Aorta (tissue), 5 donors: ENCODE results near the gene ZNF628. TPM values are rescaled to one million over a fixed set of nuclear protein-coding genes. Genes with fewer than 3 reads are reported as not detected.
A peak's percentile ranks its signal among the peaks of the same experiment; 100 is the strongest.

Source experiments
- ATAC-seq: fragments of 200-7000 bp; cut with Tn5 transposase; one replicate; pipeline ENCODE4 v1.9.1; 2022; ENCODE audit warnings: moderate library complexity; ENCODE audit not compliant: low FRiP score
- DNase-seq, 2 donors: peaks; one replicate each; pipeline ENCODE4 v3.0.0-alpha.2; 2020
- H3K27ac ChIP-seq, 2 donors: one replicate each; pipeline ENCODE4 v1.5.1; 2013; ENCODE audit warnings: low read length in 2 of 2, mild to moderate bottlenecking in 2 of 2, moderate library complexity in 2 of 2, control low read depth in 1 of 2, inconsistent platforms in 1 of 2, low read depth in 1 of 2
- H3K27me3 ChIP-seq, 2 donors: one replicate each; pipeline ENCODE4 v1.6.1; 2013; ENCODE audit warnings: control low read depth in 1 of 2, low read length in 1 of 2, mild to moderate bottlenecking in 1 of 2, moderate library complexity in 1 of 2; ENCODE audit not compliant: insufficient read depth in 2 of 2, control insufficient read depth in 1 of 2
- H3K36me3 ChIP-seq, 2 donors: one replicate each; pipeline ENCODE4 v1.6.1; 2013; ENCODE audit warnings: control low read depth in 1 of 2, low read length in 1 of 2, mild to moderate bottlenecking in 1 of 2; ENCODE audit not compliant: insufficient read depth in 2 of 2, control insufficient read depth in 1 of 2
- H3K4me1 ChIP-seq, 2 donors: one replicate each; pipeline ENCODE4 v1.6.1; 2013; ENCODE audit warnings: low read length in 2 of 2, control low read depth in 1 of 2, mild to moderate bottlenecking in 1 of 2, moderate library complexity in 1 of 2; ENCODE audit not compliant: insufficient read depth in 2 of 2, control insufficient read depth in 1 of 2
- H3K4me3 ChIP-seq, 2 donors: one replicate each; pipeline ENCODE4 v1.5.1; 2013; ENCODE audit warnings: low read length in 2 of 2, control low read depth in 1 of 2, mild to moderate bottlenecking in 1 of 2
- H3K9me3 ChIP-seq: one replicate; pipeline ENCODE4 v1.6.1; 2013; ENCODE audit warnings: mild to moderate bottlenecking, low read length; ENCODE audit not compliant: control insufficient read depth
- WGBS, 2 donors: extraction: QIAGEN DNeasy Blood & Tissue Kit; methylation state at CpG; one replicate each; pipeline ENCODE4 v1.1.7; 2013; 5-methylcytosine and 5-hydroxymethylcytosine counted together
- intact Hi-C, 2 donors: fragments of 100-400 bp; cut with DNase I; formaldehyde crosslinking; loops; one replicate each; pipeline versions ENCODE4 v1.14.2 to v1.15.0; 2022
- polyA plus RNA-seq, 2 donors: library from polyadenylated mRNA; stranded (reverse); fragments of 200-250 nt; gene quantifications; one replicate each; pipeline ENCODE4 v1.2.3, GENCODE V29; 2013
- total RNA-seq, 2 donors: library from RNA; stranded (reverse); fragmentation: NEBNext Ultra II Directional; extraction: Animal tissue kit (Norgen Biotek cat#: 25700); gene quantifications; one replicate each; pipeline ENCODE4 v1.2.1, GENCODE V29; 2021
- donor health status: healthy with polysubstance abuse.
- donor health status: Bipolar disorder and iron deficiency.
- donor health status: DM: no; HTN: no; CAD: no.
- donor health status: DM: no; HTN: no; CAD: no.
- donor health status: DM: yes; HTN: yes; CAD: no.

ZNF628 gene
- total and polyA plus RNA-seq, 4 donors, result 1.3 to 7.0 (median 4.5) TPM

DNA sequence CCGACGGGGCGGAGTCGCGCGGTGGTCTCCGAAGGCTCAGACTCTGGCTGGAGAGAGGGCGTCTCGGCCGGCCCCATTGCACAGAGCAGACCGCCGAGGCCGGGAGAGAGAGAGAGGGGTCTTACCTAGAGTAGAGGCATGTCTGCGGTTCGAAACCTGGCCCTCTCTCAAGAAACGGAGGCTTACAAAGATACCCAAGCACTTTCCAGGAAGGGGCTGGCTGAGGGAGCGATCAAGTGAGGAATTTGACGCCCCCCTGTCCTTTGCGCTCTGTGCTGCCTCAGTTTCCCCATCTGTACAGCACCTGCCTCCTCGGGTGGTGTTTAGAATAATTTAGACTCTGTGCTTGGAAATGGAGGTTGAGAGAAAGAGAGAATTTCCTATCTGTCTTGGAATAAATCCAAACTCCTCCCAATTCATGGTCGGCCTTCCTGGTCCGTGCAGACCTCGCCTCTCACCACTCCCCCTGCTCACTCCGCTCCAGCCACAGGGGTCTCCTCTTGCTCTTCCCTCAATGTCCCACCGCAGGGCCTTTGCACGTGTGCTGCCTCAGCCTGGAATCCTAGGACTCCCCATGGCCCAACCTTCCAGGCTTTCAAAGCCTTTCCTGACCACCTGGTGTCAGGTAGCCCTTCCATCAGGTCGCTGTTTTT, 14.3 kb upstream of the ZNF628 start:
- H3K4me3 ChIP-seq, result peak overlapping the region in 1 of 2 donors; percentile 23
- H3K4me1 ChIP-seq, result no peaks in the 10 kb centered on the region
- WGBS, 2 donors, result 13 to 16% methylated on average over 27 of the region's 27 CpGs
- H3K27ac ChIP-seq, result peak overlapping the region in 1 of 2 donors; percentile 23
- H3K36me3 ChIP-seq, result no peaks in the 10 kb centered on the region
- no peaks in the 10 kb centered on the region for H3K27me3 ChIP-seq
- ATAC-seq, result no peak
- DNase-seq, result no peak
- intact Hi-C loops, result no loop called here
- H3K9me3 ChIP-seq, result no peaks in the 10 kb centered on the region

- WGBS, 2 donors, result 70 to 75% methylated on average over 11 of the region's 11 CpGs
- no peak overlapping the region for H3K4me3 ChIP-seq
- ATAC-seq (no peak), DNase-seq (no peak)
- H3K27me3 ChIP-seq, result no peaks in the 10 kb centered on the region
- H3K9me3 ChIP-seq, result no peaks in the 10 kb centered on the region
- H3K27ac ChIP-seq, result no peak overlapping the region
- H3K36me3 ChIP-seq, result no peaks in the 10 kb centered on the region
- intact Hi-C loops, result no loop called here
- H3K4me1 ChIP-seq, result no peaks in the 10 kb centered on the region
These were observed 13.7 kb upstream of the ZNF628 start for GRCh38 chr19:55462722-55463121.

- no peaks in the 10 kb centered on the region for H3K36me3 ChIP-seq
These were observed 12.8 kb upstream of the ZNF628 start for GRCh38 chr19:55463583-55464031.

GRCh38 chr19:55464039-55464661, 12.3 kb upstream of the ZNF628 start:
- no peaks in the 10 kb centered on the region for H3K27me3 ChIP-seq
- no peaks in the 10 kb centered on the region for H3K36me3 ChIP-seq
- 65 to 75% methylated on average over 22 to 23 of the region's 23 CpGs for WGBS, 2 donors
- no peak for DNase-seq
- H3K9me3 ChIP-seq, result no peaks in the 10 kb centered on the region
- no peaks in the 10 kb centered on the region for H3K4me1 ChIP-seq
- no peak for ATAC-seq
- intact Hi-C loops, result no loop called here
- no peak overlapping the region for H3K27ac ChIP-seq
- H3K4me3 ChIP-seq, result no peak overlapping the region

More at GRCh38 chr19:55463583-55464031, 12.8 kb upstream of the ZNF628 start:
- intact Hi-C loops, result no loop called here
- Histone ChIP-seq H3K4me3 (no peak overlapping the region), H3K27me3 (no peaks in the 10 kb centered on the region), H3K27ac (no peak overlapping the region), H3K4me1 (no peaks in the 10 kb centered on the region), H3K9me3 (no peaks in the 10 kb centered on the region)
- DNase-seq, result no peak
- ATAC-seq, result no peak
- 68 to 72% methylated on average over 15 of the region's 15 CpGs for WGBS, 2 donors

DNA sequence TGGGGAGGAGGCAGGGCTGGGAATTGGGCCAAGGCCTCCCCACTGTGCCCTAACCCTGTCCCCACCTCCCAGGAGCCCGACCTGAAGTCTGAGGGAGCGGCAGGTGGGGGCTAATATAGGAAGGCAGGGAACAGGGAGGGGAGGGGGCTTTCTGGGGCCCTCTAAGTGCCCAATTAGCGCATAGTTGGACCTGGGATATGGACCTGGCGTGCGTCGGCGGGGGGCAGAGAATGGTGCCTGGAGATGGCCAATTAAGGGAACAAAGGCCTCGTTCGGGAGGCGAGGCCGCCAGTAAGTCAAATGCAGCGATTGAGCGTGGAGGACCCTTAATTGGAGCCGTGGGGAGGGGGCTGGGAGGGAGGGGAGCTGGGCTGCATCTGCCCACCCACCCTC, 11.8 kb upstream of the ZNF628 start, which contains the start of gene C19orf85:
Gene C19orf85, minus strand, starts transcription at position 90 of the 393 bp plus-strand sequence. CDS start 197 bp downstream, outside the sequence.
- intact Hi-C loops, result loop anchor here in 1 of 2 donors (5.0 kb wide), 1 partner anchor 38 kb away; no protein-coding TSS in a partner anchor

GRCh38 chr19:55465460-55466240, 10.8 kb upstream of the ZNF628 start:
- Histone ChIP-seq H3K27ac (no peak overlapping the region), H3K27me3 (no peaks in the 10 kb centered on the region), H3K4me1 (no peaks in the 10 kb centered on the region), H3K4me3 (no peak overlapping the region), H3K9me3 (no peaks in the 10 kb centered on the region), H3K36me3 (no peaks in the 10 kb centered on the region)
- WGBS, 2 donors, result 86 to 87% methylated on average over 11 of the region's 11 CpGs
- intact Hi-C loops, result loop anchor here in 1 of 2 donors (5.0 kb wide), 1 partner anchor 37 kb away; no protein-coding TSS in a partner anchor
- DNase-seq, result no peak
- ATAC-seq, result no peak

More for the DNA sequence above, 11.8 kb upstream of the ZNF628 start, which contains the start of gene C19orf85:
- WGBS, 2 donors, result 70 to 75% methylated on average over 13 to 14 of the region's 14 CpGs
- Histone ChIP-seq H3K4me3 (no peak within 1 kb of the TSS), H3K36me3 (no peaks in the 10 kb centered on the region), H3K4me1 (no peaks in the 10 kb centered on the region), H3K27me3 (no peaks in the 10 kb centered on the region), H3K27ac (no peak within 1 kb of the TSS), H3K9me3 (no peaks in the 10 kb centered on the region)
- DNase-seq (no peak), ATAC-seq (no peak)

GRCh38 chr19:55466241-55466614, 10.2 kb upstream of the ZNF628 start:
- DNase-seq (no peak), ATAC-seq (no peak)
- H3K4me1 ChIP-seq, result no peaks in the 10 kb centered on the region
- H3K36me3 ChIP-seq, result no peaks in the 10 kb centered on the region
- H3K9me3 ChIP-seq, result no peaks in the 10 kb centered on the region
- intact Hi-C loops, result loop anchor here in 1 of 2 donors (5.0 kb wide), 1 partner anchor 36 kb away; no protein-coding TSS in a partner anchor
- no peaks in the 10 kb centered on the region for H3K27me3 ChIP-seq
- WGBS, 2 donors, result 95 to 96% methylated on average over 4 of the region's 4 CpGs
- H3K4me3 ChIP-seq, result no peak overlapping the region
- no peak overlapping the region for H3K27ac ChIP-seq

- DNase-seq, result peak; percentile 82 to 92
- no peaks in the 10 kb centered on the region for H3K9me3 ChIP-seq
- H3K27ac ChIP-seq, result no peak overlapping the region
- peak; percentile 94 for ATAC-seq
- no peaks in the 10 kb centered on the region for H3K27me3 ChIP-seq
- H3K36me3 ChIP-seq, result no peaks in the 10 kb centered on the region
- no peaks in the 10 kb centered on the region for H3K4me1 ChIP-seq
- 26% methylated on average over 29 of the region's 29 CpGs for WGBS, 2 donors
- H3K4me3 ChIP-seq, result no peak overlapping the region
- intact Hi-C loops, result loop anchor here (2.0 to 5.0 kb wide), 2 partner anchors 35 to 37 kb away; no protein-coding TSS in a partner anchor
These were observed 9.0 kb upstream of the ZNF628 start for GRCh38 chr19:55467236-55468053.
